ENCODE results near the gene TXNRD1. TPM values are rescaled to one million over a fixed set of nuclear protein-coding genes. Genes with fewer than 3 reads are reported as not detected.

TXNRD1 gene
- total RNA-seq, 2 experiments from 2014 or later, result 87.9 to 89.0 TPM

DNA sequence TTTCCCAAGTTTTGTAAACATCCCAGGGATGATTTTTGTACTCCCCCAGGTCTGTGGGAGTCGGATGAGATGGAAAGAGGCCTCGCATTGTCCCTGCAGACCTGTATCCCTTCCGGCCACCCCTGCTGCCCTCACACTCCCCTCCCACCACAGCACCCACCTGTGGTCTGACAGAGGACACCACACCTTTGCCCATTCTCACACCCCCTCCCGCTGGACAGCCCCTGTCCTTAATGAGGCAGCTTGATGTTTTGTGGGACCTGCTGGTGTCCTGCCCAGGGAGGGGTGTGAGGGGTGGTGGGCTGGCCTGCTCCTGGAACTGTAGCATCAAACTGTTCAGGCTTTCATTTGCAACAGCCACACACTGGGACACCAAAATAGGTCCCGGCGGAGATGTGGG is 159.2 kb downstream of the TXNRD1 start:
- ChIA-PET POLR2A (interaction anchor here (0.6 kb wide), 1 partner anchor 89 kb away, joined by 4 read pairs; no protein-coding TSS in a partner anchor), CTCF (interaction anchor here (0.9 to 1.2 kb wide), 2 partner anchors 16 to 585 kb away, joined by 3 to 4 read pairs; no protein-coding TSS in a partner anchor)
- Mint-ChIP-seq H3K4me3 (no peak overlapping the region), H3K36me3 (ENCODE audit: low read depth) (peaks cover under 1% of the 10 kb centered on the region), H3K27ac (no peak overlapping the region), H3K9me3 (peaks cover under 1% of the 10 kb centered on the region), H3K27me3 (no peaks in the 10 kb centered on the region), H3K4me1 (ENCODE audit: low read depth) (peaks cover 13% of the 10 kb centered on the region)
- TF ChIP-seq, protein P1, sequence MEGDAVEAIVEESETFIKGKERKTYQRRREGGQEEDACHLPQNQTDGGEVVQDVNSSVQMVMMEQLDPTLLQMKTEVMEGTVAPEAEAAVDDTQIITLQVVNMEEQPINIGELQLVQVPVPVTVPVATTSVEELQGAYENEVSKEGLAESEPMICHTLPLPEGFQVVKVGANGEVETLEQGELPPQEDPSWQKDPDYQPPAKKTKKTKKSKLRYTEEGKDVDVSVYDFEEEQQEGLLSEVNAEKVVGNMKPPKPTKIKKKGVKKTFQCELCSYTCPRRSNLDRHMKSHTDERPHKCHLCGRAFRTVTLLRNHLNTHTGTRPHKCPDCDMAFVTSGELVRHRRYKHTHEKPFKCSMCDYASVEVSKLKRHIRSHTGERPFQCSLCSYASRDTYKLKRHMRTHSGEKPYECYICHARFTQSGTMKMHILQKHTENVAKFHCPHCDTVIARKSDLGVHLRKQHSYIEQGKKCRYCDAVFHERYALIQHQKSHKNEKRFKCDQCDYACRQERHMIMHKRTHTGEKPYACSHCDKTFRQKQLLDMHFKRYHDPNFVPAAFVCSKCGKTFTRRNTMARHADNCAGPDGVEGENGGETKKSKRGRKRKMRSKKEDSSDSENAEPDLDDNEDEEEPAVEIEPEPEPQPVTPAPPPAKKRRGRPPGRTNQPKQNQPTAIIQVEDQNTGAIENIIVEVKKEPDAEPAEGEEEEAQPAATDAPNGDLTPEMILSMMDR (IDR thresholded peaks at IDR 0.05), result no peak
- no peak for DNase-seq
- intact Hi-C loops (cut with micrococcal nuclease), result no loop called here
- ATAC-seq, result no peak

DNA sequence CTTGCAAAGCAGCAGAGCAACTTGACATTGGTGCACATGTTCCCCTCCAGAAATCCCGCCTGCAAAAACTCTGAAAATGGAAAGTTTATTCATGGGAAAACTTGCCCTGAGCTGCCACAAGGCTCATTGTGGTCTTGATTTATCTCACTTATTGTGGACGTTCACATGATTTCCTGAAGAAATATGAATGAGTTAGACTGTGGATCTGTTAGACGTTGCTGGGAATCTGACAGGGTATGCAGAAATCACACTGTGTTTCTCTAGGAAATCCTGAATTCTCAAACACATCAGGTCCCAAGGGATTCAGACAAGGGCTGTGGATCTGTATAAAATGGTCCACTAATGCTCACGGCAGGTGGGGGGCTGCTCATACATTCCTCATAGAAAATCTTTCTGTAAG is 160.2 kb downstream of the TXNRD1 start:
- Mint-ChIP-seq H3K4me3 (no peak overlapping the region), H3K27ac (no peak overlapping the region), H3K4me1 (ENCODE audit: low read depth) (peaks cover 13% of the 10 kb centered on the region), H3K27me3 (no peaks in the 10 kb centered on the region), H3K9me3 (no peaks in the 10 kb centered on the region), H3K36me3 (ENCODE audit: low read depth) (no peaks in the 10 kb centered on the region)
- DNase-seq, result no peak
- POLR2A ChIA-PET, result no interaction called here
- intact Hi-C loops (cut with micrococcal nuclease), result no loop called here
- TF ChIP-seq, protein P1 (IDR thresholded peaks at IDR 0.05), result no peak
- ATAC-seq, result no peak
- CTCF ChIA-PET, result interaction anchor here (0.9 kb wide), 1 partner anchor 584 kb away, joined by 3 read pairs; no protein-coding TSS in a partner anchor

DNA sequence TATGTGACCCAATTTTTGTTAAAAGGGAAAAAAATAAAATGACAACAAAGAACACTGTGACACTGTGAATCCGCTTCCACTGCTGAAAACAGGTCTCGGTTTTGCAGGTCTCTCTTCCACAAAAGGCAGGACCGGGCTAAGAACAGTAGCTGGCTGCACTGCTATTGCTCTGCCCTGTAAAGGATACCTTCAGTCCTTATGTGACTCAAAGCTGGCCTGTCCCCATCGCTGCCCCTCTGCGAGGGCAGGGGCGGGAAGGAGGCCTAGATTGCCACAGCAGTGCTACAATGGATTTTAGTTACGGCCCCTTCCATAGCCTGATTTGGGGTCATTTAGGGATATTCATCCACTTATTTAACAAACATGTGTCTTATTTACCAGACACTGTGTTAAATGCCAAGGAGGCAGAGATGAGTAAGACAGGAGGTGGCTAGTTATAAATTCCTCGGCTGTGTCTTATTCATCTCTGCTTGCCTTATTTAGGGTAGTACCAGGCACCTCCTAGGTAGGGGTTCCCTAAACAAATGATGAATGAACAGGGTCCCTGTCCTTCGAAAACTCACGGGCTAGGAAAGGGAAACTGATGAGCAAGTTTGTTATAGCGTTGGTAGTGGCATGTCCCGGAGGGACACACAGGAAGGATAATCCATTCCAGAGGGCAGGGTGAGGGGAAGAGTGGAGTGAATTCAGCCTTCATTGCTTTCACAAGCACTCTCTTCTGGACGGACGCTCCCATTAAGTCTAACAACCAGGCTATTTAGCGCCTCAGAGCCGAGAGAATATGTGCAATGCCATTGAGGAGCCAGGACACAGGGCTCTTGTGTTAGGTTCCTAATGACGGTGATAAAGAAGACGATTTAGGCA is 161.3 kb downstream of the TXNRD1 start:
- TF ChIP-seq, protein P1 (IDR thresholded peaks at IDR 0.05), result no peak
- Mint-ChIP-seq H3K36me3 (ENCODE audit: low read depth) (no peaks in the 10 kb centered on the region), H3K27me3 (peaks cover 5% of the 10 kb centered on the region), H3K9me3 (no peaks in the 10 kb centered on the region), H3K4me1 (ENCODE audit: low read depth) (peaks cover 10% of the 10 kb centered on the region), H3K4me3 (no peak overlapping the region), H3K27ac (no peak overlapping the region)
- ATAC-seq (no peak), DNase-seq (no peak)
- ChIA-PET POLR2A (interaction anchor here (0.7 kb wide), 1 partner anchor 560 kb away, joined by 3 read pairs; no protein-coding TSS in a partner anchor), CTCF (no interaction called here)
- intact Hi-C loops (cut with micrococcal nuclease), result no loop called here

DNA sequence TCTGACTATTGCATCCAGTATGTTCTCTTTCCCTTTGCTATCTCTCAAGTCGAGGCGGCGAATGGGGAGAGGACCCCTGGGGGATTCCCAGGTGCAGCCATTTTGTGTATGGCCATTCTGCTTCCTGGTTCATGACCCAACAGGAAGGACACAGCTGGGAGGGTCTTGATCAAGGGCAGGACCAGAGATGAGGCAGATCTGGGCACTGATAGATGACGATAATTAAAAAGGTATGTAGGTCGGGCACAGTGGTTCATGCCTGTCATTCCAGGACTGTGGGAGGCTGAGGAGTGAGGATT is 161.9 kb downstream of the TXNRD1 start:
- TF ChIP-seq, protein P1 (IDR thresholded peaks at IDR 0.05), result no peak
- intact Hi-C loops (cut with micrococcal nuclease), result no loop called here
- H3K27me3 Mint-ChIP-seq, result peaks cover 5% of the 10 kb centered on the region
- ChIA-PET POLR2A (interaction anchor here (0.6 kb wide), 1 partner anchor 453 kb away, joined by 3 read pairs; no protein-coding TSS in a partner anchor), CTCF (no interaction called here)
- H3K4me1 Mint-ChIP-seq (ENCODE audit: low read depth), result peaks cover 10% of the 10 kb centered on the region
- no peak overlapping the region for H3K4me3 Mint-ChIP-seq
- H3K9me3 Mint-ChIP-seq, result no peaks in the 10 kb centered on the region
- H3K27ac Mint-ChIP-seq, result no peak overlapping the region
- DNase-seq, result no peak
- ATAC-seq, result no peak
- no peaks in the 10 kb centered on the region for H3K36me3 Mint-ChIP-seq (ENCODE audit: low read depth)

DNA sequence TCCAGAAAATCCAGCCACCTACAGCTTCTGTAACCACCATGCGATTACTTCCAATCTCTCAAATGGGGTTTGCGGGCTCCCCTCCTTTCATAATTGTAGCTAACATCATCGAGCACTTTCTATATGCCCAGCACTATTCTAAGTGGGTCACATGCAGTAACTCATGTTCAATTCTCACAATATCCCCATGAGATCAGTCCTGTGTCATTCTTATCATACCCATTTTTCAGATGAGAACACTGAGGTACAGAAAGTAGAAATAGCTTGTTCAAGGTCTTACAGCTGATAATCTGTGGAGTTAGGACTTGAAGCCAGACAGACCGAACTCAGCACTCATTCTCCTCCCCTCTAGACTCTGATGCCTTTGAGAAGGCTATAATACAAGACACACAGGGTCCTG is 162.8 kb downstream of the TXNRD1 start:
- Mint-ChIP-seq H3K4me3 (no peak overlapping the region), H3K9me3 (no peaks in the 10 kb centered on the region), H3K4me1 (ENCODE audit: low read depth) (peaks cover 10% of the 10 kb centered on the region), H3K27me3 (peaks cover 5% of the 10 kb centered on the region), H3K36me3 (ENCODE audit: low read depth) (no peaks in the 10 kb centered on the region), H3K27ac (no peak overlapping the region)
- ATAC-seq, result no peak
- TF ChIP-seq, protein P1 (IDR thresholded peaks at IDR 0.05), result no peak
- CTCF ChIA-PET, result no interaction called here
- POLR2A ChIA-PET, result interaction anchor here (0.5 kb wide), 1 partner anchor 29 kb away, joined by 3 read pairs; no protein-coding TSS in a partner anchor
- intact Hi-C loops (cut with micrococcal nuclease), result no loop called here
- DNase-seq, result no peak

Measured in activated CD8-positive, alpha-beta T cell treated with anti-CD3 and anti-CD28 coated beads for 36 hours (primary cell).